Fibroblast of skin of right quadriceps (primary cell): ENCODE results near the gene IPPK.

Experiments
- DNase-seq: peaks from one replicate; pipeline ENCODE4 v3.0.0-alpha.2; 2013

IPPK gene

DNA sequence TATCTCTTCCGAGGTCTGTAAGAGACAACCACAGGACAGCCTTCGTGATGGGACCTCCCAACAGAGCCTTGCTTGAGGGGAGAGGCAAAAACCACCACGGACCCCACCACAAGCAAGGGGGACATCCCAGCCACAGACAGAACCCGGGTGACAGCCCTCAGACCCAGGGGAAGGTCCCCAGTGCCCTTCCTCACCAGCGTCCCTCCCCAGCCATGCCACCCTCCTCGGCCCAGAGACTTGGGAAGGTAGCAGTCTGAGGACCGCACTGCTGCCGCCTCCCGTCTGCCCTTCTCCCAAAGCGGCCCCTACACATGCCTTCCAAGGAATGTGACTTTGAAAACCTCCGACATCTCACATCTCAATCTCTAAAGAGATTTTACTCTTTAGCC, 13.4 kb downstream of the IPPK start:
- DNase-seq: no peak

GRCh38 chr9:92655896-92656536, 13.9 kb downstream of the IPPK start:
- no peak for DNase-seq

GRCh38 chr9:92655366-92655765, 14.6 kb downstream of the IPPK start:
- no peak for DNase-seq

GRCh38 chr9:92654481-92655301, 15.2 kb downstream of the IPPK start:
- DNase-seq: no peak

DNA sequence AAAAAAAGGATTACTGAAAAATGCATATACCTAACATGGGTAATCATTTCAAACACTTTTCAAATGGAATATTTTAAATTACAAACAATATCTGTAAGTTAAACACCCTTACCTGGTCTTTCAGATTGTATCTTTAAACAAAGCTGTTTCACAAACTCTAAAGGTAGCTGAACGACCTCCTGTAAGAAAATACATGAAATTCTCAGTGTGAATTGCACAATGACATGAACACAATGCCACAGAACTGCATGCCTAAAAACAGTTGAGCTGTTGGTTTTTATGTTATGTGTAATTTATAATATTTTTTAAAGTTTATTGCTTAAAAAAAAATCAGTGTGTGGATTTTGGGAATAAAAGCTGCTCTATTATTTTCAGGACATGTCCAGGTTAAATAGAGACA, 17.5 kb downstream of the IPPK start:
- DNase-seq: no peak

- DNase-seq: no peak
These were observed 18.9 kb downstream of the IPPK start for GRCh38 chr9:92650839-92651621.

GRCh38 chr9:92650296-92650695, 19.6 kb downstream of the IPPK start:
- DNase-seq: no peak

GRCh38 chr9:92649007-92649406, 20.9 kb downstream of the IPPK start:
- no peak for DNase-seq

GRCh38 chr9:92648474-92648971, 21.4 kb downstream of the IPPK start:
- DNase-seq: no peak

DNA sequence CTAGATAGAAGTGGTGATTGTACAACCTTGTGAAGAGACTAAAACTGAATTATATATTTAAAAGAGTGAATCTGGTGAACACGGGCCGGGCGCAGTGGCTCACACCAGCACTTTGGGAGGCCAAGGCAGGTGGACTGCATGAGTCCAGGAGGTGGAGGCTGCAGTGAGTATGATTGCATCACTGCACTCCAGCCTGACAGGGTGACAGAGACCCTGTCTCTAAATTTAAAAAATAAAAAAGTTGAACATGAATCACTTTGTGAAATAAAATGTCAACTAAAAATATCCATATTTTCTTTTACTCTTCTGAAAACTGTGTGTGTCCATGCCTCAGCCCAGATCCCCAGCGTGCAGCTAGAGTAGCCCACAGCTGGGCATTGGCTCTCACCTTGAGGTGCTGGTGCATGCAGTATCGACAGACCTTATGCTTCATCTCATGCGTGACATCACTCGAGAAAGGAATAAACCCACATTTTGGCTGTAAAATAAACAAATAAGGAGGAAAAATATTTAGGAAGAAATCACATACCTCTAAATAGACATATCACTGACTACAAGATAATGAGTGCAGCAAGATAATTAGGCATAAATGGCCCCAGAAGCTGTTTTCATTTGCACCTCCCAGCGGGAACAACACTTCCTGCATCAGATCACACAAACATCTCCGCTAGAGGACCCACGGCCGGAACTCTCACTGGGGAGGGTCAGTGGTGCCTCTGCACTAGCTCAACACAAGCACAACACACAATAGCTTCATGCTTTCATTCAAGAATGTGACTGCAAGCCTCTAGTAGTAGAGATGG, 22.1 kb downstream of the IPPK start:
- DNase-seq: no peak

- DNase-seq: no peak
These were observed 24.9 kb downstream of the IPPK start for GRCh38 chr9:92645041-92645440.

DNA sequence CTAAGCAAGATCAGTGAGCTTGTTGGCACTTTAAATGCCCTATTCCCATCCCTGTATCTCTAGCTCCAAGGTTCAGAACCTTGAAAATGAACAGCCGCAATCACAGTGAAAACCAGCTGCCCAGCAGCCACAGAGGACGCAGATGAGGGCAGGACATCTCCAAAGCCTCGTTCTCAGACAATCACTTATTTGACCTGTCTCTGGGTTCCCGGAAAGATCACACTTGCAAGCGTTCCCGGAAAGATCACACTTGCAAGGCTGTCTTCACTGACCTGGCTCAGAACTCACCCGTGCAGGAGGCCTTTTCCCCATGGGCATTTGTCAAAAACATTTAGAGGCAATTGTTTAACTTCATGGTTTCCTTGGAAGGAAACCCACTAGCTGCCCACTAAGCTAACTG, 25.7 kb downstream of the IPPK start:
- no peak for DNase-seq

DNA sequence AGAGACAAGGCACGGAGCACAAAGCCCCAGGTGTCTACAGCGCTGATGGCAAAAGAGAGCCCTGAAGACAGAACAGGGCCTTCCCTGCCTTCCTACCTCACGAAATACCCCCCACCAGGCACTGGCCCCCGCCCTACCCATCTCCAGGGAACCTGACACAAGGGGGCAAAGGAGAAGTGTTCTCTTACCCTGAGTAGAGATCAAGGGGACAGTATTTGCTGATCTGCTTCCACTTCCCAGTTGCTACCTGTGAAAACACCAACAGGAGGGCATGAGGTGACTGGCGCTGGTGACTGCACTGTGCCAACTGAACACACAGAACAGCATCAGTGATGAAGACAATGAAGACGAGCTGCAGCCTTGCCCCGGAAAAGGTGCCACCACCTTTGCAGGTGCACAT, 27.4 kb downstream of the IPPK start:
- DNase-seq: no peak

DNA sequence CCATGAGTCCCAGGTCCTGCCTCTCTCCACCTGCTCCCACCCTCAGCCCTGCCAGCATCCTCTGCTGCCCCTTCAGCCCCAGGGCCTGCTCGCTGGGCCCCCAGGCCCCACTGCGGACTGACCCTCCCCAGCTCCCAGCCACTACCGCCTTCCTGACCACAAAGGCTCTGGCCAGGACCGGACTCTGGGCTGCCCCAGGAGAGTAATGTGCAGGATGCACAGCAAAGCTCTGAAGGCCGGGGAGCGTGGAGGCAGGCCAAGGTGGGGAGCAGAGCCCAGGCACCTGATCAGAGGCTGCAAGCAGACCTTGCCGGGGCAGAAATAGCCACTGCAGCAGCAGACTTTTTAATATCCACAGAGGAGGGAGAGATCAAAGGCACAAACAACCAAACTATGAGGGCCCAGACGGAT, 27.9 kb downstream of the IPPK start:
- DNase-seq: no peak

GRCh38 chr9:92641092-92641809, 28.7 kb downstream of the IPPK start:
- no peak for DNase-seq

DNA sequence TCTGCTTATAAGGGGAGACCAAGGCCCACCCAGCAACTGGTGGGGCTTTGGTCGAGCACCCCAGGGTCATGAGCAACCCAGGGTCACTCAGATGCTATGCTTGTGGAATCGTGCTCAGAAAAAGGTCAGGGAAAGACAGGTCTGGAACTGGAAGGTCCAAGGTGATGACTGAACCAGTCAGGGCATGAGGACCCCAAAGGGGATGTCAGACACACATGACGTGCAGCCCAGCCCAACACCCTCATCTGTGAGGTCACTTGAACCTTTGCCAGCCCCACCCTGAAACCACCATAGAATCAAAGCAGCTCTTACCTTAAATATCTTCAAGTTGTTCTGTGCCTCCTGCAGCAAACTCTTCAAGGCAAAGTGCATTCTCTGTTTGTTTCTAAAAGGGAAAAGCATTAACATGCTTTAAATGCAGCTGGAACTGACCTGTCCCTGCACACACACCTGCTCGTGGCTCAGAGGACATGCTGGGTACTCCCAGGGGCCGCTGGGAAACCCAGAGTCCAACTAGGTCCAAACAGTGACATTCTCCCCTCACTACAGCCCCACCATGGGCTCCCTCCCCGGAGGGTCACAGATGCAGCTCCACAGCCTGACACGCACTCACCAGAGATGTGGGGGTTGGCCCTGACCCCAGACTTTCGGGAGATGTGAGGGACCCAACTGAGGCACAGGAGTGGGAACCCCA, 29.4 kb downstream of the IPPK start:
- no peak for DNase-seq

DNA sequence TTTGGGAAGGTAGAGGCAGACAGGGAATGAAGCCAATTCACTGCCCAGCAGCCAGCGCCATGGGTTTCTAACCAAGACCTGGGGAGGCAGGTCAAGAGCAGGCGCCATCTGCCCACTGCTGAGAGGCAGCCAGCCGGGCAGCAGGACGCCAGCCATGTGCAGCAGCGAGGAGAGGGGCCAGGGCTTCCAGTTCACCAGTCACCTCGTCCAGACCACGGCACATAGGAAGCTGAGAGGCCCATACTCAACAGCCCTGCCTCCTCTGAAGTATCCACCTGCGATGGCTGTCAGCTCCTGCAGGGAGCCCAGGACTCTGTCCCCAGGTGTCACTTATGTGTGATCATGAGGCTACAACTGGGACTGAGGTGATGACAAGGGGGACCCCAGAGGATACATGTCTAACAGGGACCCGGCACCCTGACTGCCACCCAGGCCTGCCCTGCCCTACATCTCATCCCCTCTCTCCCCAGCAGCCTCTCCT, 30.1 kb downstream of the IPPK start:
- no peak for DNase-seq

GRCh38 chr9:92639124-92639523, 30.8 kb downstream of the IPPK start:
- DNase-seq: no peak

DNA sequence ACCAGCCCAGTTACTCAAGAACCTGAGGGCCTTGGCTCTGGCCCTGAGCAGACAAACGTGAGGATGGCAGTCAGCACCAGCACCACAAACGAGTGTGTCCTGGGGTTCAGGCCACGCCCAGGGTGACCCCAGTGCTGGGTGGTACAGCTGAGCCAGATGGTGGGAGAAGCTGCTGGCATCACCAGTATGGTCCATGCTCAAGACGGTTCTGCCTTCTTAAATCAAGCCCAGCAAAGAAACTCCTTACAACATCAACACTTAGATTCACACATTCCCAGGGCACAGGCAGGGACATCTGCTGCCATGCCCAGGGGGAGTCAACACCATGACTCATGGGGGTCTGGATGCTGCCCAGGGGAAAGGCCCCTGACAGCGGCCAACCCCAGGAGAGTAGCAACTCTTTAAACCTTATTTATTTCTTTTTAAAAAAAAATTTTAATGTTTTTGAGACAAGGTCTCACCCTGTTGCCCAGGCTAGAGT, 31.3 kb downstream of the IPPK start:
- no peak for DNase-seq

GRCh38 chr9:92637886-92638620, 31.9 kb downstream of the IPPK start:
- no peak for DNase-seq
